ENCODE data around the gene ZNF398.

GRCh38 chr7:149184274-149184673 is 37.0 kb downstream of the ZNF398 start:
- no peak for TF ChIP-seq GATA3 (IDR thresholded peaks at IDR 0.05; ENCODE audit: low read depth, low read length)
- no peak for TF ChIP-seq GATA2 (IDR thresholded peaks at IDR 0.05; ENCODE audit: low read depth, low read length)
